ENCODE results near the gene HIGD1A. TPM values are rescaled to one million over a fixed set of nuclear protein-coding genes. Genes with fewer than 3 reads are reported as not detected.
A peak's percentile ranks its signal among the peaks of the same experiment; 100 is the strongest.

The HIGD1A gene
- total and polyA plus RNA-seq, 12 donors = 179 to 399 (median 331) TPM

DNA sequence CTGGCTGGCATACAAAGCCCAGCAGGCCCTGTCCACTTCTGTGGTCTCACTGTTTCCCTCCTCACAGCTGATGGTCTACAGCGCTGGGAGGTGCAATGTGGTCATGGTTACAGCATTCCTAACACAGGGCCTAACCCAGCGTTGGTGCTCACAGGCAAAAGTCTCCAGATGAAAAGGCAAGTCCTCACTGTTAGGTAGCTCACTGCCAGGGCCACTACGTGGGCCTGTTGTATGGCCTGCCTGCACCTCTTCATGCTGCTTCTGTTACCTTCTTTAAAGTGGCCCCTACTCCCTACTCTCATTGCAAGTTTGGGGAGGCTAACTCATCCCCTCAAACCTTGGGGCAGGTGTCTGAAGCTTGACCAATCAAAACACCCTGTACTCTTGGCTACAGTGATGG lies 62.5 kb downstream of the HIGD1A start:
- peaks cover 2 to 57% (median 22%) of the 10 kb centered on the region in 9 donors for H3K4me1 ChIP-seq

DNA sequence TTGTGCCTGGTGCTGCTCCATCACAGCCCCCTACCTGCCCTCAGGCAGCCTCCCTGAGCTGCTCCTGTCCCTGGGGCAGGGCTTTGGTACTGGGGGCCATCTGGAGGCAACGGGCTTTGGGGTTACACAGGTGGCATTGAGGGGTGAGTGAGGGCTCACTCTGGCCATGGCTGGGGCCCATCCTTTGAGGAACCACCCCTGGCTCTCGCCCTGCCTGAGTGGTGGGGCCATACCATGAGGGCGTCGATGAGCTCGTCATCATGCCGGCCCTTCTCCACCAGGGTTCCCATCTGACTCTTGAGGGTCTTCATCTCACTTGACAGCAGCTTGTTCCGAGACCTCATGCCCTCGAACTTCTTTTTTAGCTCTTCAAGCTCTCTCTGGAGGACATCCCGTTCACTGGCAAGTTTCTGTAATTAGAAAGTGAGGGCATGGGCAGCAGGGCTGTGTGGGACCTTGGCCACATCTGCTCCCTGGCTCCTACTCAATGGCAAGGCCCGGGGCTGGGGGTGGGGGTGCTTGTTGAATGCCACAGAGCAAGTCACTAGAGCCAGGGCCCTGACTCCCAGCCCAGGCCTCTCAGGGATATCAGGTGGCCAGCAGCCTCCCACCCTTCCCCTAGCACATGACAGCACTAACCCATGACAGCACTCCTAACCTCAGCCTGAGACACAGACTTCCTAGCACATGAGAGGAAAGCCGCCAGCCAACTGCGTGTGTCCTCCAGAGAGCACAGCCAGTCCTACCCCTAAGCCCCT lies 64.7 kb downstream of the HIGD1A start:
- H3K4me3 ChIP-seq = no peak overlapping the region
- intact Hi-C loops (cut with DNase I) = loop anchor here in 9 of 10 donors (1.0 to 10.0 kb wide), 10 partner anchors 37 to 139 kb away; partner anchors contain the start of genes HHATL (in 4 of the 9), ZBTB47 (in 2 of the 9) and NKTR (in 1 of the 9)
- no peaks in the 10 kb centered on the region for H3K27me3 ChIP-seq
- TF ChIP-seq, protein P1, sequence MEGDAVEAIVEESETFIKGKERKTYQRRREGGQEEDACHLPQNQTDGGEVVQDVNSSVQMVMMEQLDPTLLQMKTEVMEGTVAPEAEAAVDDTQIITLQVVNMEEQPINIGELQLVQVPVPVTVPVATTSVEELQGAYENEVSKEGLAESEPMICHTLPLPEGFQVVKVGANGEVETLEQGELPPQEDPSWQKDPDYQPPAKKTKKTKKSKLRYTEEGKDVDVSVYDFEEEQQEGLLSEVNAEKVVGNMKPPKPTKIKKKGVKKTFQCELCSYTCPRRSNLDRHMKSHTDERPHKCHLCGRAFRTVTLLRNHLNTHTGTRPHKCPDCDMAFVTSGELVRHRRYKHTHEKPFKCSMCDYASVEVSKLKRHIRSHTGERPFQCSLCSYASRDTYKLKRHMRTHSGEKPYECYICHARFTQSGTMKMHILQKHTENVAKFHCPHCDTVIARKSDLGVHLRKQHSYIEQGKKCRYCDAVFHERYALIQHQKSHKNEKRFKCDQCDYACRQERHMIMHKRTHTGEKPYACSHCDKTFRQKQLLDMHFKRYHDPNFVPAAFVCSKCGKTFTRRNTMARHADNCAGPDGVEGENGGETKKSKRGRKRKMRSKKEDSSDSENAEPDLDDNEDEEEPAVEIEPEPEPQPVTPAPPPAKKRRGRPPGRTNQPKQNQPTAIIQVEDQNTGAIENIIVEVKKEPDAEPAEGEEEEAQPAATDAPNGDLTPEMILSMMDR (IDR thresholded peaks at IDR 0.05) = no peak
- no peaks in the 10 kb centered on the region for H3K9me3 ChIP-seq
- peak overlapping the region; percentile 80 to 99 (median 90) for H3K27ac ChIP-seq
- WGBS, 2 donors = 44 to 61% methylated on average over 12 of the region's 12 CpGs
- peak; percentile 87 to 97 (median 95) for ATAC-seq
- H3K4me1 ChIP-seq = peaks cover 4 to 47% (median 13%) of the 10 kb centered on the region in 9 donors
- H3K36me3 ChIP-seq = no peaks in the 10 kb centered on the region
- peak; percentile 85 to 92 for DNase-seq

More for the DNA sequence above, 62.5 kb downstream of the HIGD1A start:
- Histone ChIP-seq H3K36me3 (no peaks in the 10 kb centered on the region), H3K4me3 (no peak overlapping the region), H3K27ac (peak overlapping the region in 6 of 10 donors; percentile 81 to 97 (median 86)), H3K9me3 (no peaks in the 10 kb centered on the region), H3K27me3 (no peaks in the 10 kb centered on the region)
- no peak for ATAC-seq
- WGBS, 2 donors = 64 to 77% methylated on average over 3 of the region's 3 CpGs
- DNase-seq = no peak
- TF ChIP-seq, protein P1 (IDR thresholded peaks at IDR 0.05) = no peak
- intact Hi-C loops (cut with DNase I) = loop anchor here in 7 of 10 donors (2.0 to 10.0 kb wide), 6 partner anchors 39 to 89 kb away; partner anchors contain the start of genes HHATL (in 2 of the 7) and ZBTB47 (in 2 of the 7)

DNA sequence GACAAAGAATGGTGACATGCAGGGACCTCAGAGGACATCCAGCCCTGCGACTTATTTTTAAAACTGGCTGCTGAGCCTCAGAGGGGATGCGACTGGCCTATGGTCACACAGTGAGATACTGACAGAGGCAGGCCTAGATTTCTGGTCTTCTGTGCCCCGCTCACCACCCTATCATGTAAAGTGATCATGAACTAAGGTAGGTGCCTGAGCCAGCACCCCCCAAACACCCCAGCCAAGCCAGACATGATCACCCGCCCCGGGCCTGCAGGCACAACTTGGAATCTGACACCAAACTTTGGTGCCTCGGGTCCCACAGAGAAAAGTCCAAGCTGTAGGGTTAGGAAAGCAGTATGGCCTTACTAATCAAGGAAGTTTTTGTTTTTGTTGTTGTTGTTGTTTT lies 67.8 kb downstream of the HIGD1A start:
- intact Hi-C loops (cut with DNase I) = no loop called here
- 78 to 79% methylated on average over 6 of the region's 6 CpGs for WGBS, 2 donors
- TF ChIP-seq, protein P1 (IDR thresholded peaks at IDR 0.05) = no peak
- DNase-seq (no peak), ATAC-seq (no peak)
- no peak overlapping the region for H3K4me3 ChIP-seq
- H3K4me1 ChIP-seq = peaks cover 3 to 36% (median 9%) of the 10 kb centered on the region in 9 donors
- H3K27ac ChIP-seq = peak overlapping the region in 3 of 10 donors; percentile 15 to 56 (median 53)
- no peaks in the 10 kb centered on the region for H3K9me3 ChIP-seq
- H3K36me3 ChIP-seq = no peaks in the 10 kb centered on the region
- no peaks in the 10 kb centered on the region for H3K27me3 ChIP-seq

DNA sequence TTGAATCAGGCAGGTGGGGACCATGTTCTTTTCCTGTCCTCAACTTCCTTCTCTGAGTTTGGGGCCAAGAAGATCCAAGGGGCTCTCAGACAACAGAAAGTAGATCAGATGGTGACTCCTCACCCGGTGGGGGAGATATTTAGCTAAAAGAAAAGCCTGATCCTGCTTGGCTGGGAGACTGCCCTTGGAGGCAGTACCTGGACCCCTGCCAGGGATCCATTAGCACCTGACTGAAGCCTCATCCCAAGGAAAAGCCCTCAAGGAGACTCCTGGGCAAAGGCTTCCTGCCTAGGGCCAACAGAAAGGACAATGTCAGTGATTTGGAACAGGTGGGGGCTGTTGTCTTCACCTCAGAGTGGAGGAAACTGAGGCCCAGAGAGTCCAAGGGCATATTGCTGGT lies 68.2 kb downstream of the HIGD1A start:
- no peak for DNase-seq
- Histone ChIP-seq H3K9me3 (no peaks in the 10 kb centered on the region), H3K27ac (peak overlapping the region in 4 of 10 donors; percentile 11 to 56 (median 34)), H3K36me3 (no peaks in the 10 kb centered on the region), H3K4me3 (no peak overlapping the region), H3K27me3 (no peaks in the 10 kb centered on the region), H3K4me1 (peaks cover 3 to 36% (median 9%) of the 10 kb centered on the region in 9 donors)
- TF ChIP-seq, protein P1 (IDR thresholded peaks at IDR 0.05) = no peak
- no peak for ATAC-seq
- WGBS, 2 donors = 7 to 24% methylated on average over 1 of the region's 1 CpG
- intact Hi-C loops (cut with DNase I) = no loop called here
